ENCODE data around the gene APOBEC3H.

The APOBEC3H gene

GRCh38 chr22:39109361-39109760 is 12.3 kb downstream of the APOBEC3H start:
- DNase-seq, result no peak

GRCh38 chr22:39110631-39111561 is 13.9 kb downstream of the APOBEC3H start:
- no peak for DNase-seq

GRCh38 chr22:39114112-39114511 is 17.1 kb downstream of the APOBEC3H start:
- DNase-seq, result no peak

GRCh38 chr22:39115570-39115969 is 18.5 kb downstream of the APOBEC3H start:
- no peak for DNase-seq

- no peak for DNase-seq
These were observed 19.1 kb downstream of the APOBEC3H start for GRCh38 chr22:39115977-39116621.

GRCh38 chr22:39117585-39118191 is 20.6 kb downstream of the APOBEC3H start:
- peak in 5 of 51 donors; percentile 6 to 23 (median 13) for DNase-seq

- no peak for DNase-seq
These were observed 23.9 kb downstream of the APOBEC3H start for GRCh38 chr22:39120983-39121382.

- DNase-seq, result no peak
These were observed 25.9 kb downstream of the APOBEC3H start for GRCh38 chr22:39122772-39123470.

- no peak for DNase-seq
These were observed 26.9 kb downstream of the APOBEC3H start for GRCh38 chr22:39123751-39124581.

- DNase-seq, result no peak
These were observed 28.6 kb downstream of the APOBEC3H start for GRCh38 chr22:39125622-39126021.

- no peak for DNase-seq
These were observed 31.5 kb downstream of the APOBEC3H start for GRCh38 chr22:39128508-39128907.

GRCh38 chr22:39129081-39129480 is 32.0 kb downstream of the APOBEC3H start:
- no peak for DNase-seq

GRCh38 chr22:39129746-39130145 is 32.7 kb downstream of the APOBEC3H start:
- no peak for DNase-seq

- no peak for DNase-seq
These were observed 33.2 kb downstream of the APOBEC3H start for GRCh38 chr22:39130152-39130704.

GRCh38 chr22:39130892-39131855 is 34.1 kb downstream of the APOBEC3H start:
- DNase-seq, result no peak

GRCh38 chr22:39132281-39132680 is 35.2 kb downstream of the APOBEC3H start:
- no peak for DNase-seq

- no peak for DNase-seq
These were observed 36.0 kb downstream of the APOBEC3H start for GRCh38 chr22:39132871-39133524.

GRCh38 chr22:39133871-39134270 is 36.8 kb downstream of the APOBEC3H start:
- DNase-seq, result no peak
